ENCODE measurements around the gene MCTP1. TPM values are rescaled to one million over a fixed set of nuclear protein-coding genes. Genes with fewer than 3 reads are reported as not detected.

MCTP1 gene
- total RNA-seq, 1 donor from 2014 or later, result 9.1 TPM

DNA sequence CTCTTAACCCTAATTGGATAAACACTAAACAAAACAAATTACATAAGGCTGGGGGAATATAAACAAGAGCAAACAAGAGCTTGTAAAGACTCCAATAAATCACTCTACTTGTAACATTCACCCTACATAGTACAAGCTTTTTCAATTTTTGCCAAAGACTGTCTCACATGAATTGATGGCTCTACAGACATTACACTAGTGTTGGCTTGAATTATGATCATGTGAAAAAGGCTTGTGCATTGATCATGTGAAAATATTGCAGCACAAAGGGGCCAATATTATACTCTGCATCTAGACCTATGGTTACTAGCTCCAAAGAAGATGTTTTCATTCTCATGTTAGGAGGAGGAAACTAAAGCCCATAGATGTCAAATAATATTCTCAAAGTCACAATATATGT is 212.6 kb downstream of the MCTP1 start:
- no peak for TF ChIP-seq CTCF (IDR thresholded peaks at IDR 0.05; ENCODE audit: unreplicated experiment)
- no peak for DNase-seq (ENCODE audit: low spot score in 2 of 2, unreplicated experiment in 2 of 2)
- no peaks in the 10 kb centered on the region for H3K36me3 Mint-ChIP-seq
- no peak overlapping the region for H3K4me3 Mint-ChIP-seq
- H3K27me3 Mint-ChIP-seq (ENCODE audit: low read depth), result no peaks in the 10 kb centered on the region
- no peaks in the 10 kb centered on the region for H3K4me1 Mint-ChIP-seq
- no peak overlapping the region for H3K27ac Mint-ChIP-seq
- no peaks in the 10 kb centered on the region for H3K9me3 Mint-ChIP-seq

- Mint-ChIP-seq H3K4me3 (no peak overlapping the region), H3K36me3 (no peaks in the 10 kb centered on the region), H3K9me3 (no peaks in the 10 kb centered on the region), H3K27ac (no peak overlapping the region), H3K27me3 (ENCODE audit: low read depth) (no peaks in the 10 kb centered on the region), H3K4me1 (no peaks in the 10 kb centered on the region)
- no peak for DNase-seq (ENCODE audit: low spot score in 2 of 2, unreplicated experiment in 2 of 2)
- TF ChIP-seq CTCF (IDR thresholded peaks at IDR 0.05; ENCODE audit: unreplicated experiment), result no peak
These were observed 214.0 kb downstream of the MCTP1 start for GRCh38 chr5:95070866-95071265.

DNA sequence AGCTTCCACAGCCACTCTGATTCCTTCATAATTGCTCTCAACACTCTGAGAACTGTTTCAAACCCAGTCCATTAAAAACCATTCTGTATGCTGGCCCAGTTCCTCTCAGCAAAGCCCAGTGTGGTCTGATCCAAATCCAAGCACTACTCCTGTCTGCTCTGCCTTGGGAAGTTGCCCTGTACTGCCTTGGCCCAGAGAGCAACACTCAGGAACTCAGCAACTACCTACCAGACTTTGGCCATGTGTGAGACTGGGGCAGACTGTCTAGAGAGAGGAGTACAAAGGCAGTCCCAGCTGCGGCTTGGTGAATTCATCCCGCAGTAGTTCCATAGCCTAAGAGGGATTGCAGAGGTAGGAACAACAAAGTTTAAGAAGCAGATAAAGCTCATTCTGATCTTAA is 214.4 kb downstream of the MCTP1 start:
- DNase-seq (ENCODE audit: low spot score in 2 of 2, unreplicated experiment in 2 of 2), result no peak
- no peak overlapping the region for H3K4me3 Mint-ChIP-seq
- H3K4me1 Mint-ChIP-seq, result no peaks in the 10 kb centered on the region
- no peaks in the 10 kb centered on the region for H3K36me3 Mint-ChIP-seq
- TF ChIP-seq CTCF (IDR thresholded peaks at IDR 0.05; ENCODE audit: unreplicated experiment), result no peak
- H3K27me3 Mint-ChIP-seq (ENCODE audit: low read depth), result no peaks in the 10 kb centered on the region
- H3K9me3 Mint-ChIP-seq, result no peaks in the 10 kb centered on the region
- H3K27ac Mint-ChIP-seq, result no peak overlapping the region

- H3K9me3 Mint-ChIP-seq, result no peaks in the 10 kb centered on the region
- H3K27ac Mint-ChIP-seq, result no peak overlapping the region
- no peak for TF ChIP-seq CTCF (IDR thresholded peaks at IDR 0.05; ENCODE audit: unreplicated experiment)
- H3K4me3 Mint-ChIP-seq, result no peak overlapping the region
- DNase-seq (ENCODE audit: low spot score in 2 of 2, unreplicated experiment in 2 of 2), result no peak
- no peaks in the 10 kb centered on the region for H3K27me3 Mint-ChIP-seq (ENCODE audit: low read depth)
- no peaks in the 10 kb centered on the region for H3K36me3 Mint-ChIP-seq
- no peaks in the 10 kb centered on the region for H3K4me1 Mint-ChIP-seq
These were observed 214.9 kb downstream of the MCTP1 start for GRCh38 chr5:95069948-95070347.

- Mint-ChIP-seq H3K27me3 (ENCODE audit: low read depth) (no peaks in the 10 kb centered on the region), H3K4me1 (no peaks in the 10 kb centered on the region), H3K27ac (no peak overlapping the region), H3K9me3 (no peaks in the 10 kb centered on the region), H3K4me3 (no peak overlapping the region), H3K36me3 (no peaks in the 10 kb centered on the region)
- DNase-seq (ENCODE audit: low spot score in 2 of 2, unreplicated experiment in 2 of 2), result no peak
- no peak for TF ChIP-seq CTCF (IDR thresholded peaks at IDR 0.05; ENCODE audit: unreplicated experiment)
These were observed 215.9 kb downstream of the MCTP1 start for GRCh38 chr5:95069021-95069420.

GRCh38 chr5:95068289-95068910 is 216.5 kb downstream of the MCTP1 start:
- H3K4me1 Mint-ChIP-seq, result no peaks in the 10 kb centered on the region
- TF ChIP-seq CTCF (IDR thresholded peaks at IDR 0.05; ENCODE audit: unreplicated experiment), result no peak
- no peak overlapping the region for H3K27ac Mint-ChIP-seq
- H3K9me3 Mint-ChIP-seq, result no peaks in the 10 kb centered on the region
- no peaks in the 10 kb centered on the region for H3K27me3 Mint-ChIP-seq (ENCODE audit: low read depth)
- no peak overlapping the region for H3K4me3 Mint-ChIP-seq
- DNase-seq (ENCODE audit: low spot score in 2 of 2, unreplicated experiment in 2 of 2), result no peak
- no peaks in the 10 kb centered on the region for H3K36me3 Mint-ChIP-seq
